Putamen (tissue), 1 donor: ENCODE measurements around the gene MAD2L1.
A peak's percentile ranks its signal among the peaks of the same experiment; 100 is the strongest.
"Not testable (repeated sequence)": the region's sequence is repeated elsewhere in the genome, so short reads cannot be mapped to it uniquely, and the experiment has no call there.

ENCODE experiments used
- DNase-seq: peaks from one replicate; pipeline ENCODE4 v3.0.0-alpha.2; 2016; ENCODE audit warnings: low spot score

The MAD2L1 gene

GRCh38 chr4:120066517-120067340 is at the start of gene MAD2L1:
MAD2L1 (minus strand) TSS chr4:120066848; CDS start chr4:120066734, 114 bp downstream.
- peak; percentile 98 for DNase-seq

- no peak for DNase-seq
Measured at GRCh38 chr4:120111745-120112144, 45.1 kb upstream of the MAD2L1 start.

GRCh38 chr4:120109406-120109805 is 42.8 kb upstream of the MAD2L1 start:
- no peak for DNase-seq

GRCh38 chr4:120105472-120105871 is 38.8 kb upstream of the MAD2L1 start:
- DNase-seq = no peak

GRCh38 chr4:120096508-120097297 is 30.1 kb upstream of the MAD2L1 start:
- no peak for DNase-seq

GRCh38 chr4:120088507-120088906 is 21.9 kb upstream of the MAD2L1 start:
- no peak for DNase-seq

GRCh38 chr4:120088066-120088465 is 21.4 kb upstream of the MAD2L1 start:
- not testable (repeated sequence) for DNase-seq

- DNase-seq = no peak
Measured at GRCh38 chr4:120085705-120086104, 19.1 kb upstream of the MAD2L1 start.

- no peak for DNase-seq
Measured at GRCh38 chr4:120084327-120084726, 17.7 kb upstream of the MAD2L1 start.

- no peak for DNase-seq
Measured at GRCh38 chr4:120083152-120083551, 16.5 kb upstream of the MAD2L1 start.

GRCh38 chr4:120082251-120082650 is 15.6 kb upstream of the MAD2L1 start:
- no peak for DNase-seq

- no peak for DNase-seq
Measured at GRCh38 chr4:120081726-120082125, 15.1 kb upstream of the MAD2L1 start.

- no peak for DNase-seq
Measured at GRCh38 chr4:120080533-120080932, 13.9 kb upstream of the MAD2L1 start.

- DNase-seq = no peak
Measured at GRCh38 chr4:120079839-120080520, 13.3 kb upstream of the MAD2L1 start.

GRCh38 chr4:120078216-120078615 is 11.6 kb upstream of the MAD2L1 start:
- no peak for DNase-seq

GRCh38 chr4:120071192-120071795 is 4.6 kb upstream of the MAD2L1 start:
- peak; percentile 65 for DNase-seq

GRCh38 chr4:120070196-120070595 is 3.5 kb upstream of the MAD2L1 start:
- no peak for DNase-seq

GRCh38 chr4:120065974-120066516 is 603 bp downstream of the MAD2L1 start:
- no peak for DNase-seq

GRCh38 chr4:120064887-120065286 is 1.8 kb downstream of the MAD2L1 start:
- DNase-seq = no peak

GRCh38 chr4:120063711-120064110 is 2.9 kb downstream of the MAD2L1 start:
- not testable (repeated sequence) for DNase-seq

GRCh38 chr4:120062663-120063195 is 3.9 kb downstream of the MAD2L1 start:
- DNase-seq = no peak

GRCh38 chr4:120059036-120059435 is 7.6 kb downstream of the MAD2L1 start:
- DNase-seq = no peak
